Hepatocyte (in vitro differentiated cells): ENCODE results near the gene DXO.

ENCODE experiments used
- CTCF ChIP-seq: fragments of 200-600 bp; sonication (generic); IDR thresholded peaks from 2 replicates; pipeline ENCODE4 v1.5.1; 2016; ENCODE audit warnings: antibody characterized with exemption, mild to moderate bottlenecking; ENCODE audit not compliant: poor library complexity
- EZH2 ChIP-seq: fragments of 200-600 bp; sonication (generic); IDR thresholded peaks from 2 replicates; pipeline ENCODE4 v1.6.1; 2016; ENCODE audit warnings: antibody characterized with exemption, mild to moderate bottlenecking, borderline replicate concordance
- EZH2phosphoT487 ChIP-seq: fragments of 200-600 bp; sonication (generic); IDR thresholded peaks from one replicate; pipeline ENCODE4 v1.6.1; 2018; ENCODE audit warnings: antibody characterized with exemption, mild to moderate bottlenecking, low read depth, moderate library complexity; ENCODE audit not compliant: unreplicated experiment, severe bottlenecking

- no peak for TF ChIP-seq EZH2
- TF ChIP-seq CTCF: no peak
- no peak for TF ChIP-seq EZH2phosphoT487
These were observed 6.9 kb upstream of the DXO start for GRCh38 chr6:31978831-31979230.
